Measurements from ENCODE around the gene GHRL.

GRCh38 chr3:10337323-10338163, 44.8 kb upstream of the GHRL start:
- TF ChIP-seq CTCF (conservative IDR thresholded peaks at IDR 0.05; ENCODE audit: low read depth, low read length) (no peak), EZH2 (IDR thresholded peaks at IDR 0.05; ENCODE audit: borderline replicate concordance, low read depth, low read length, poor library complexity, severe bottlenecking) (no peak)

Data from A673 (cell line).